K562 (cell line): ENCODE data around the gene PRSS27. TPM values are rescaled to one million over a fixed set of nuclear protein-coding genes. Genes with fewer than 3 reads are reported as not detected.

Experiments
- ADNP ChIP-seq: fragments of 200-800 bp; sonication (Bioruptor generic); IDR thresholded peaks from 2 replicates; pipeline ENCODE4 v1.6.1; 2016; ENCODE audit warnings: missing genetic modification characterization, missing compliant biosample characterization
- CBX1 ChIP-seq: sonication (generic); IDR thresholded peaks from 2 replicates; pipeline ENCODE4 v1.6.1; 2016; ENCODE audit warnings: antibody characterized with exemption, low read depth, mild to moderate bottlenecking
- GTF2B ChIP-seq: IDR thresholded peaks from 2 replicates; pipeline ENCODE4 v1.6.1; 2011; ENCODE audit not compliant: insufficient read length; ENCODE audit errors: extremely low read depth
- HES1 ChIP-seq: fragments of 450-650 bp; IDR thresholded peaks from 2 replicates; pipeline ENCODE4 v1.6.1; 2016; ENCODE audit warnings: low read depth, mild to moderate bottlenecking, moderate library complexity
- ILF3 ChIP-seq: fragments of 450-650 bp; IDR thresholded peaks from 2 replicates; pipeline ENCODE4 v1.6.1; 2018; ENCODE audit warnings: antibody characterized with exemption, mild to moderate bottlenecking, moderate library complexity, borderline replicate concordance
- KDM2B ChIP-seq: fragments of 250-450 bp; sonication (Bioruptor Pico); IDR thresholded peaks from 2 replicates; pipeline ENCODE4 v1.8.0; 2021; ENCODE audit warnings: mild to moderate bottlenecking, moderate library complexity
- MNT ChIP-seq, 2 experiments: fragments of 450-650 bp; conservative IDR thresholded peaks; 2 replicates each; pipeline ENCODE4 v1.6.1; 2017; ENCODE audit warnings: mild to moderate bottlenecking in 2 of 2, moderate library complexity in 2 of 2
- NFIC ChIP-seq: fragments of 450-650 bp; IDR thresholded peaks from 2 replicates; pipeline ENCODE4 v1.6.1; 2017; ENCODE audit warnings: mild to moderate bottlenecking, inconsistent platforms
- NR1H2 ChIP-seq: sonication (generic); formaldehyde crosslinking; IDR thresholded peaks from 2 replicates; pipeline ENCODE4 v1.4.0; 2020; ENCODE audit warnings: mild to moderate bottlenecking, missing genetic modification reagents
- PYGO2 ChIP-seq: fragments of 450-650 bp; IDR thresholded peaks from 2 replicates; pipeline ENCODE4 v1.6.1; 2016; ENCODE audit warnings: mild to moderate bottlenecking, missing genetic modification characterization, moderate library complexity, missing compliant biosample characterization
- SMAD2 ChIP-seq: fragments of 150-350 bp; IDR thresholded peaks from 2 replicates; pipeline ENCODE4 v1.6.1; 2014; ENCODE audit warnings: low read depth, mild to moderate bottlenecking, low read length
- SMARCA5 ChIP-seq: fragments of 450-650 bp; IDR thresholded peaks from 2 replicates; pipeline ENCODE4 v1.6.1; 2016
- SPI1 ChIP-seq: IDR thresholded peaks from 2 replicates; pipeline ENCODE4 v1.6.1; 2011; ENCODE audit warnings: low read depth, low read length, control low read depth, borderline replicate concordance
- SREBF1 ChIP-seq: fragments of 150-350 bp; IDR thresholded peaks from 2 replicates; pipeline ENCODE4 v1.6.1; 2014; ENCODE audit warnings: antibody characterized with exemption, low read depth, low read length, borderline replicate concordance
- ZNF274 ChIP-seq: IDR thresholded peaks from 2 replicates; pipeline ENCODE4 v1.6.1; 2011; ENCODE audit warnings: low read depth, mild to moderate bottlenecking, low read length, moderate library complexity, borderline replicate concordance
- ZNF282 ChIP-seq: sonication (generic); formaldehyde crosslinking; IDR thresholded peaks from 2 replicates; pipeline ENCODE4 v1.8.1; 2023; ENCODE audit warnings: missing genetic modification reagents
- polyA plus RNA-seq, 8 experiments: library from polyadenylated mRNA; depleted of rRNA in 4 of 8; stranded (reverse) in 5 of 8; unstranded in 3 of 8; fragments of >200 nt; fragmentation: Nextera tagmentation in 2 of 8; fragmentation: Illumina TruSeq in 1 of 8; extraction: Ambion mirVana in 2 of 8; extraction: Trizol in 1 of 8; gene quantifications; 2 replicates each; pipeline versions ENCODE4 v1.2.1 to v1.2.3, GENCODE V29; 2011 to 2014; ENCODE audit warnings: inconsistent platforms in 1 of 8, missing spikeins in 1 of 8
- total RNA-seq, 7 experiments: library from RNA; depleted of rRNA in 6 of 7; stranded (reverse); fragments of >200 nt in 6 of 7; fragmentation: Illumina TruSeq in 2 of 7; extraction: Trizol in 2 of 7; gene quantifications; 2 replicates each; pipeline versions ENCODE4 v1.2.1 to v1.2.3, GENCODE V29; 2011 to 2021; ENCODE audit warnings: low replicate concordance in 1 of 7
- TF ChIP-seq, protein P1 (sequence below): fragments of 450-650 bp; formaldehyde crosslinking; IDR thresholded peaks from 2 replicates; pipeline ENCODE4 v1.4.0; 2022; ENCODE audit warnings: mild to moderate bottlenecking, moderate library complexity
- TF ChIP-seq, protein P2 (sequence below): fragments of 450-650 bp; IDR thresholded peaks from 2 replicates; pipeline ENCODE4 v1.6.1; 2016; ENCODE audit warnings: antibody characterized with exemption
- TF ChIP-seq, protein P3 (sequence below): fragments of 450-650 bp; formaldehyde crosslinking; IDR thresholded peaks from 2 replicates; pipeline ENCODE4 v1.4.0; 2020; ENCODE audit warnings: mild to moderate bottlenecking, moderate library complexity
- TF ChIP-seq, protein P4 (sequence below): fragments of 450-650 bp; IDR thresholded peaks from one replicate; pipeline ENCODE4 v1.6.1; 2018; ENCODE audit warnings: mild to moderate bottlenecking, moderate library complexity; ENCODE audit not compliant: partially characterized antibody

The PRSS27 gene
- total and polyA plus RNA-seq, 9 of the 15 experiments (the other 6 are each of a cell fraction or from before 2014, with no cell fraction given) = 0.09 to 0.20 (median 0.17) TPM; not detected in 5

GRCh38 chr16:2752035-2752849, 32.2 kb upstream of the PRSS27 start, which contains the start of gene SRRM2 (continued):
- TF ChIP-seq CBX1 = peak; percentile 27; the same call in 1 of the 2 replicates
- no peak for TF ChIP-seq PYGO2
- peak; percentile 87; the same call in 1 of the 2 replicates for TF ChIP-seq ILF3
- no peak for TF ChIP-seq ZNF274
- no peak for TF ChIP-seq SMARCA5
- no peak for TF ChIP-seq ADNP (tag)
- TF ChIP-seq, protein P1, sequence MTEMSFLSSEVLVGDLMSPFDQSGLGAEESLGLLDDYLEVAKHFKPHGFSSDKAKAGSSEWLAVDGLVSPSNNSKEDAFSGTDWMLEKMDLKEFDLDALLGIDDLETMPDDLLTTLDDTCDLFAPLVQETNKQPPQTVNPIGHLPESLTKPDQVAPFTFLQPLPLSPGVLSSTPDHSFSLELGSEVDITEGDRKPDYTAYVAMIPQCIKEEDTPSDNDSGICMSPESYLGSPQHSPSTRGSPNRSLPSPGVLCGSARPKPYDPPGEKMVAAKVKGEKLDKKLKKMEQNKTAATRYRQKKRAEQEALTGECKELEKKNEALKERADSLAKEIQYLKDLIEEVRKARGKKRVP (CRISPR knock-in tag) = no peak
- TF ChIP-seq SREBF1 = no peak
- TF ChIP-seq SMAD2 = no peak
- TF ChIP-seq MNT (conservative IDR thresholded peaks at IDR 0.05) = peak; percentile 46 to 65
- no peak for TF ChIP-seq HES1
- TF ChIP-seq ZNF282 (CRISPR knock-in tag) = no peak
- TF ChIP-seq, protein P2, sequence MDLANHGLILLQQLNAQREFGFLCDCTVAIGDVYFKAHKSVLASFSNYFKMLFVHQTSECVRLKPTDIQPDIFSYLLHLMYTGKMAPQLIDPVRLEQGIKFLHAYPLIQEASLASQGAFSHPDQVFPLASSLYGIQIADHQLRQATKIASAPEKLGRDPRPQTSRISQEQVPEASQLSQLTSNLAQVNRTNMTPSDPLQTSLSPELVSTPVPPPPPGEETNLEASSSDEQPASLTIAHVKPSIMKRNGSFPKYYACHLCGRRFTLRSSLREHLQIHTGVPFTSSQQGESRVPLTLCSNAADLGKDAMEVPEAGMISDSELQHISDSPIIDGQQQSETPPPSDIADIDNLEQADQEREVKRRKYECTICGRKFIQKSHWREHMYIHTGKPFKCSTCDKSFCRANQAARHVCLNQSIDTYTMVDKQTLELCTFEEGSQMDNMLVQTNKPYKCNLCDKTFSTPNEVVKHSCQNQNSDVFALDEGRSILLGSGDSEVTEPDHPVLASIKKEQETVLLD = peak; percentile 99
- TF ChIP-seq, protein P3, sequence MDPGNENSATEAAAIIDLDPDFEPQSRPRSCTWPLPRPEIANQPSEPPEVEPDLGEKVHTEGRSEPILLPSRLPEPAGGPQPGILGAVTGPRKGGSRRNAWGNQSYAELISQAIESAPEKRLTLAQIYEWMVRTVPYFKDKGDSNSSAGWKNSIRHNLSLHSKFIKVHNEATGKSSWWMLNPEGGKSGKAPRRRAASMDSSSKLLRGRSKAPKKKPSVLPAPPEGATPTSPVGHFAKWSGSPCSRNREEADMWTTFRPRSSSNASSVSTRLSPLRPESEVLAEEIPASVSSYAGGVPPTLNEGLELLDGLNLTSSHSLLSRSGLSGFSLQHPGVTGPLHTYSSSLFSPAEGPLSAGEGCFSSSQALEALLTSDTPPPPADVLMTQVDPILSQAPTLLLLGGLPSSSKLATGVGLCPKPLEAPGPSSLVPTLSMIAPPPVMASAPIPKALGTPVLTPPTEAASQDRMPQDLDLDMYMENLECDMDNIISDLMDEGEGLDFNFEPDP (CRISPR knock-in tag) = no peak
- 0 out of 2 replicates have a peak, but pooled peaks have one; percentile 22 for TF ChIP-seq SPI1
- TF ChIP-seq GTF2B = no peak
- no peak for TF ChIP-seq NR1H2
- TF ChIP-seq, protein P4, sequence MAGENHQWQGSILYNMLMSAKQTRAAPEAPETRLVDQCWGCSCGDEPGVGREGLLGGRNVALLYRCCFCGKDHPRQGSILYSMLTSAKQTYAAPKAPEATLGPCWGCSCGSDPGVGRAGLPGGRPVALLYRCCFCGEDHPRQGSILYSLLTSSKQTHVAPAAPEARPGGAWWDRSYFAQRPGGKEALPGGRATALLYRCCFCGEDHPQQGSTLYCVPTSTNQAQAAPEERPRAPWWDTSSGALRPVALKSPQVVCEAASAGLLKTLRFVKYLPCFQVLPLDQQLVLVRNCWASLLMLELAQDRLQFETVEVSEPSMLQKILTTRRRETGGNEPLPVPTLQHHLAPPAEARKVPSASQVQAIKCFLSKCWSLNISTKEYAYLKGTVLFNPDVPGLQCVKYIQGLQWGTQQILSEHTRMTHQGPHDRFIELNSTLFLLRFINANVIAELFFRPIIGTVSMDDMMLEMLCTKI = no peak
- peak; percentile 58 for TF ChIP-seq NFIC
- TF ChIP-seq KDM2B (CRISPR knock-in tag) = no peak
